IMR-90 (cell line): ENCODE data around the gene IRAK2. TPM values are rescaled to one million over a fixed set of nuclear protein-coding genes. Genes with fewer than 3 reads are reported as not detected.

Experiments
- ATAC-seq: fragments of 200-7000 bp; cut with Tn5 transposase; 2 replicates; pipeline ENCODE4 v1.9.1; 2020; ENCODE audit warnings: low read depth, mild to moderate bottlenecking, moderate library complexity
- BruUV-seq: library from RNA; stranded (reverse); fragments of 400-500 nt; replicated peaks from 2 replicates; lab custom pipeline; 2021; lab: Mats Ljungman, UMichigan
- CTCF ChIA-PET: fragments of 300-600 bp; formaldehyde crosslinking; extraction: SDS; loops from one replicate; lab custom pipeline; 2021; ENCODE audit warnings: antibody characterized with exemption; lab: Yijun Ruan, JAX
- POLR2A ChIA-PET: fragments of 300-600 bp; sonication (Branson Sonifier 250); formaldehyde crosslinking; loops from one replicate; lab custom pipeline; 2022; ENCODE audit warnings: antibody characterized with exemption; ENCODE audit not compliant: unreplicated experiment; lab: Charles Lee
- DNase-seq: peaks from one replicate; pipeline ENCODE4 v3.0.0; 2013
- H2AFZ ChIP-seq: replicated peaks from 2 replicates; pipeline ENCODE3; 2013; ENCODE audit warnings: low read length, mild to moderate bottlenecking; ENCODE audit not compliant: poor library complexity
- H2AK5ac ChIP-seq: 2 replicates; pipeline ENCODE4 v1.6.1; 2013; ENCODE audit warnings: low read depth, low read length, inconsistent platforms
- H2AK9ac ChIP-seq: replicated peaks from 2 replicates; pipeline ENCODE3; 2013; ENCODE audit warnings: mild to moderate bottlenecking, low read depth, low read length, moderate library complexity; ENCODE audit not compliant: poor library complexity
- H2BK120ac ChIP-seq: 2 replicates; pipeline ENCODE4 v1.6.1; 2013; ENCODE audit warnings: low read depth, low read length, inconsistent platforms
- H2BK15ac ChIP-seq: 3 replicates; pipeline ENCODE4 v1.6.1; 2013; ENCODE audit warnings: low read depth, low read length, inconsistent platforms
- H2BK20ac ChIP-seq: 2 replicates; pipeline ENCODE4 v1.6.1; 2013; ENCODE audit warnings: low read depth, mild to moderate bottlenecking, inconsistent platforms, low read length, moderate library complexity
- H2BK5ac ChIP-seq: 2 replicates; pipeline ENCODE4 v1.6.1; 2013; ENCODE audit warnings: mild to moderate bottlenecking, low read depth, low read length, inconsistent platforms; ENCODE audit not compliant: poor library complexity, severe bottlenecking
- H3K14ac ChIP-seq: replicated peaks from 2 replicates; pipeline ENCODE4 v1.6.1; 2013; ENCODE audit warnings: low read depth, low read length, inconsistent platforms
- H3K18ac ChIP-seq: 2 replicates; pipeline ENCODE4 v1.6.1; 2013; ENCODE audit warnings: low read depth, low read length, control low read depth
- H3K23ac ChIP-seq: 2 replicates; pipeline ENCODE4 v1.6.1; 2013; ENCODE audit warnings: low read depth, low read length, inconsistent platforms
- H3K27ac ChIP-seq: 2 replicates; pipeline ENCODE4 v1.5.1; 2013; ENCODE audit warnings: mild to moderate bottlenecking, control low read depth, low read length; ENCODE audit not compliant: insufficient read depth
- H3K27me3 ChIP-seq: 2 replicates; pipeline ENCODE4 v1.6.1; 2013; ENCODE audit warnings: low read length; ENCODE audit not compliant: control insufficient read depth, insufficient read depth
- H3K36me3 ChIP-seq: 2 replicates; pipeline ENCODE4 v1.6.1; 2013; ENCODE audit warnings: low read length, mixed read lengths; ENCODE audit not compliant: control insufficient read depth, insufficient read depth
- H3K4ac ChIP-seq: 2 replicates; pipeline ENCODE4 v1.6.1; 2013; ENCODE audit warnings: low read depth, low read length, inconsistent platforms
- H3K4me1 ChIP-seq: 2 replicates; pipeline ENCODE4 v1.6.1; 2013; ENCODE audit warnings: low read length, mixed read lengths; ENCODE audit not compliant: control insufficient read depth, insufficient read depth
- H3K4me2 ChIP-seq: 2 replicates; pipeline ENCODE4 v1.6.1; 2013; ENCODE audit warnings: low read depth, mild to moderate bottlenecking, control low read depth, low read length, moderate library complexity
- H3K4me3 ChIP-seq: 2 replicates; pipeline ENCODE4 v1.5.1; 2013; ENCODE audit warnings: low read depth, mild to moderate bottlenecking, control low read depth, low read length, moderate library complexity; ENCODE audit not compliant: insufficient read depth
- H3K56ac ChIP-seq: 2 replicates; pipeline ENCODE4 v1.6.1; 2013; ENCODE audit warnings: low read length, inconsistent platforms; ENCODE audit not compliant: insufficient read depth; ENCODE audit errors: extremely low read depth
- H3K79me1 ChIP-seq, 2 experiments: 2 replicates each; pipeline ENCODE4 v1.6.1; 2013; ENCODE audit warnings: low read length in 2 of 2, inconsistent platforms in 1 of 2, low read depth in 1 of 2
- H3K9ac ChIP-seq: 2 replicates; pipeline ENCODE4 v1.6.1; 2013; ENCODE audit warnings: low read depth, low read length, control low read depth
- H3K9me1 ChIP-seq: 2 replicates; pipeline ENCODE4 v1.6.1; 2013; ENCODE audit warnings: low read length, inconsistent platforms; ENCODE audit not compliant: insufficient read depth
- H3K9me3 ChIP-seq: 2 replicates; pipeline ENCODE4 v1.6.1; 2013; ENCODE audit warnings: low read length; ENCODE audit not compliant: control insufficient read depth, insufficient read depth
- H4K20me1 ChIP-seq: 2 replicates; pipeline ENCODE4 v1.6.1; 2013; ENCODE audit warnings: low read length, inconsistent platforms; ENCODE audit not compliant: insufficient read depth
- H4K5ac ChIP-seq: 2 replicates; pipeline ENCODE4 v1.6.1; 2013; ENCODE audit warnings: mild to moderate bottlenecking, low read depth, low read length, control low read depth
- H4K8ac ChIP-seq, 2 experiments: 2 replicates each; pipeline ENCODE4 v1.6.1; 2013; ENCODE audit warnings: low read depth in 2 of 2, low read length in 2 of 2, control low read depth in 1 of 2, inconsistent platforms in 1 of 2
- H4K91ac ChIP-seq: 2 replicates; pipeline ENCODE4 v1.6.1; 2013; ENCODE audit warnings: low read depth, low read length, inconsistent platforms; ENCODE audit not compliant: insufficient read depth
- CTCF ChIP-seq: conservative IDR thresholded peaks from 2 replicates; pipeline ENCODE4 v1.5.1; 2012; ENCODE audit warnings: mild to moderate bottlenecking, low read depth, low read length, improper control_type of control experiment
- FOS ChIP-seq: fragments of 150-350 bp; IDR thresholded peaks from 2 replicates; pipeline ENCODE4 v1.6.1; 2016; ENCODE audit warnings: low read depth, low read length
- MXI1 ChIP-seq: IDR thresholded peaks from 2 replicates; pipeline ENCODE4 v1.6.1; 2012; ENCODE audit warnings: low read depth, mild to moderate bottlenecking, low read length, moderate library complexity, borderline replicate concordance
- SMC3 ChIP-seq: fragments of 150-350 bp; IDR thresholded peaks from 2 replicates; pipeline ENCODE4 v1.6.1; 2016; ENCODE audit warnings: low read depth, mild to moderate bottlenecking, antibody characterized with exemption, low read length, moderate library complexity
- WGBS, 2 experiments: methylation state at CpG; one replicate each; pipeline versions ENCODE4 v1.1.5 to v1.1.7; 2013; ENCODE audit warnings: missing lambda C conversion rate in 2 of 2; ENCODE audit not compliant: insufficient read length in 1 of 2; ENCODE audit errors: extremely low coverage in 2 of 2; 5-methylcytosine and 5-hydroxymethylcytosine counted together
- dilution Hi-C: fragments of 300-500 bp; cut with HindIII; formaldehyde crosslinking; loops from one replicate; pipeline ENCODE4 v1.14.3; 2018; ENCODE audit warnings: low sequenced_read_pairs; ENCODE audit not compliant: unreplicated experiment
- in situ Hi-C: fragments of 300-500 bp; cut with MboI; formaldehyde crosslinking; loops from 3 replicates; pipeline ENCODE4 v1.14.3; 2019; ENCODE audit warnings: low sequenced_read_pairs, inconsistent platforms, mixed read lengths
- intact Hi-C: fragments of 100-400 bp; cut with micrococcal nuclease; formaldehyde crosslinking; loops from 2 replicates; pipeline ENCODE4 v1.10.0; 2022
- polyA plus RNA-seq, 3 experiments: library from polyadenylated mRNA; depleted of rRNA; stranded (reverse); fragments of >200 nt; gene quantifications; 2 replicates each; pipeline ENCODE4 v1.2.3, GENCODE V29; 2012; ENCODE audit warnings: low replicate concordance in 1 of 3
- total RNA-seq: library from RNA; depleted of rRNA; stranded (reverse); fragments of >200 nt; gene quantifications from 2 replicates; pipeline ENCODE4 v1.2.3, GENCODE V29; 2012

IRAK2 gene
- total and polyA plus RNA-seq, 2 of the 4 experiments (the other 2 are of a cell fraction) = 6.9 to 8.1 TPM

GRCh38 chr3:10173095-10173925 is 8.6 kb downstream of the IRAK2 start:
- in situ Hi-C loops = no loop called here
- Histone ChIP-seq H2BK5ac (peak overlapping the region; percentile 63), H3K9ac (no peak overlapping the region), H2AK5ac (peak overlapping the region; percentile 59; the same call in 1 of the 2 replicates), H3K79me1 (peaks cover 24 to 50% of the 10 kb centered on the region in 2 experiments), H4K5ac (0 out of 2 replicates have a peak overlapping the region, but pooled peaks have one; percentile 37), H2BK20ac (peak overlapping the region; percentile 58), H2BK120ac (peak overlapping the region; percentile 93), H3K9me3 (no peaks in the 10 kb centered on the region), H3K4ac (peak overlapping the region; percentile 86), H3K4me1 (peaks cover 4% of the 10 kb centered on the region; the same call in 1 of the 2 replicates), H3K27me3 (no peaks in the 10 kb centered on the region), H3K14ac (0 out of 2 replicates have a peak overlapping the region, but pooled peaks have one; percentile 62), H3K9me1 (peaks cover 4% of the 10 kb centered on the region; the same call in 1 of the 2 replicates), H4K8ac (peak overlapping the region in 1 of 2 experiments; percentile 78; a peak in 3 of 4 replicates), H3K23ac (peak overlapping the region; percentile 72; the same call in 1 of the 2 replicates), H2AFZ (no peak overlapping the region), H3K56ac (no peak overlapping the region), H4K91ac (peak overlapping the region; percentile 55), H3K27ac (peak overlapping the region; percentile 56), H4K20me1 (no peaks in the 10 kb centered on the region), H2BK15ac (peak overlapping the region; percentile 47; the same call in 2 of the 3 replicates), H3K36me3 (peaks cover 7% of the 10 kb centered on the region), H3K4me3 (no peak overlapping the region), H3K18ac (peak overlapping the region; percentile 51; the same call in 1 of the 2 replicates), H3K4me2 (peak overlapping the region; percentile 0; the same call in 1 of the 2 replicates), H2AK9ac (no peak overlapping the region)
- ATAC-seq = peak; percentile 6
- ChIA-PET CTCF (interaction anchor here (1.3 to 1.9 kb wide), 2 partner anchors 13 to 227 kb away, joined by 3 to 5 read pairs; no protein-coding TSS in a partner anchor), POLR2A (interaction anchor here (0.5 kb wide), 1 partner anchor 46 kb away, joined by 3 read pairs; no protein-coding TSS in a partner anchor)
- TF ChIP-seq SMC3 (no peak), FOS (0 out of 2 replicates have a peak, but pooled peaks have one; percentile 28), CTCF (no peak), MXI1 (no peak)
- DNase-seq = peak; percentile 61
- WGBS, 2 experiments = 40% methylated on average over 1 of the region's 10 CpGs; no CpG with 5 or more reads in 1 of the 2 experiments
- no TSS peak for BruUV-seq
- intact Hi-C loops = no loop called here
- dilution Hi-C loops = no loop called here
